Activated B cell treated with CpG ODN at 0.5 μM for 24 hours (primary cell): ENCODE measurements around the gene ADAMTS15. TPM values are rescaled to one million over a fixed set of nuclear protein-coding genes. Genes with fewer than 3 reads are reported as not detected.

ENCODE experiments used
- ATAC-seq: fragments of 200-7000 bp; cut with Tn5 transposase; one replicate; pipeline ENCODE4 v1.10.0; 2021; ENCODE audit warnings: low read depth, mild to moderate bottlenecking, moderate library complexity
- CTCF ChIA-PET: fragments of 350-600 bp; sonication (Branson Sonifier 250); formaldehyde crosslinking; loops from one replicate; lab custom pipeline; 2021; ENCODE audit warnings: antibody characterized with exemption; lab: Charles Lee
- POLR2A ChIA-PET: fragments of 350-600 bp; sonication (Branson Sonifier 250); formaldehyde crosslinking; loops from one replicate; lab custom pipeline; 2021; ENCODE audit warnings: antibody characterized with exemption; lab: Charles Lee
- DNase-seq: peaks from one replicate; pipeline ENCODE4 v3.0.0; 2022
- H3K27ac Mint-ChIP-seq: one replicate; pipeline ENCODE4 v1.8.0; 2020; ENCODE audit warnings: mixed read lengths
- H3K27me3 Mint-ChIP-seq: one replicate; pipeline ENCODE4 v1.8.0; 2021; ENCODE audit warnings: mixed read lengths
- H3K36me3 Mint-ChIP-seq: one replicate; pipeline ENCODE4 v1.8.0; 2021; ENCODE audit warnings: low read depth, mixed read lengths
- H3K4me1 Mint-ChIP-seq: one replicate; pipeline ENCODE4 v1.8.0; 2021; ENCODE audit warnings: mixed read lengths
- H3K4me3 Mint-ChIP-seq: one replicate; pipeline ENCODE4 v1.8.0; 2020; ENCODE audit warnings: mild to moderate bottlenecking, mixed read lengths
- H3K9me3 Mint-ChIP-seq: one replicate; pipeline ENCODE4 v1.8.0; 2020; ENCODE audit warnings: mixed read lengths
- intact Hi-C: fragments of 100-400 bp; cut with micrococcal nuclease; formaldehyde crosslinking; loops from one replicate; pipeline ENCODE4 v1.15.1; 2024
- total RNA-seq: library from RNA; stranded (reverse); gene quantifications from 2 replicates; pipeline ENCODE4 v1.2.3, GENCODE V29; 2022
- TF ChIP-seq, protein P1 (sequence below): fragments of 200-600 bp; IDR thresholded peaks from one replicate; pipeline ENCODE4 v1.8.0; 2022; ENCODE audit warnings: antibody characterized with exemption, mild to moderate bottlenecking

Gene ADAMTS15
- total RNA-seq, 1 donor from 2014 or later: not detected

- POLR2A ChIA-PET: no interaction called here
- intact Hi-C loops: no loop called here
- Mint-ChIP-seq H3K4me1 (no peaks in the 10 kb centered on the region), H3K4me3 (no peak overlapping the region), H3K27me3 (peaks cover 3% of the 10 kb centered on the region), H3K9me3 (no peaks in the 10 kb centered on the region), H3K27ac (no peak overlapping the region), H3K36me3 (no peaks in the 10 kb centered on the region)
- TF ChIP-seq, protein P1, sequence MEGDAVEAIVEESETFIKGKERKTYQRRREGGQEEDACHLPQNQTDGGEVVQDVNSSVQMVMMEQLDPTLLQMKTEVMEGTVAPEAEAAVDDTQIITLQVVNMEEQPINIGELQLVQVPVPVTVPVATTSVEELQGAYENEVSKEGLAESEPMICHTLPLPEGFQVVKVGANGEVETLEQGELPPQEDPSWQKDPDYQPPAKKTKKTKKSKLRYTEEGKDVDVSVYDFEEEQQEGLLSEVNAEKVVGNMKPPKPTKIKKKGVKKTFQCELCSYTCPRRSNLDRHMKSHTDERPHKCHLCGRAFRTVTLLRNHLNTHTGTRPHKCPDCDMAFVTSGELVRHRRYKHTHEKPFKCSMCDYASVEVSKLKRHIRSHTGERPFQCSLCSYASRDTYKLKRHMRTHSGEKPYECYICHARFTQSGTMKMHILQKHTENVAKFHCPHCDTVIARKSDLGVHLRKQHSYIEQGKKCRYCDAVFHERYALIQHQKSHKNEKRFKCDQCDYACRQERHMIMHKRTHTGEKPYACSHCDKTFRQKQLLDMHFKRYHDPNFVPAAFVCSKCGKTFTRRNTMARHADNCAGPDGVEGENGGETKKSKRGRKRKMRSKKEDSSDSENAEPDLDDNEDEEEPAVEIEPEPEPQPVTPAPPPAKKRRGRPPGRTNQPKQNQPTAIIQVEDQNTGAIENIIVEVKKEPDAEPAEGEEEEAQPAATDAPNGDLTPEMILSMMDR: no peak
- CTCF ChIA-PET: no interaction called here
- ATAC-seq (no peak), DNase-seq (no peak)
Observed at GRCh38 chr11:130518164-130518680, 69.8 kb downstream of the ADAMTS15 start.

- CTCF ChIA-PET: no interaction called here
- intact Hi-C loops: no loop called here
- Mint-ChIP-seq H3K9me3 (no peaks in the 10 kb centered on the region), H3K27me3 (peaks cover 6% of the 10 kb centered on the region), H3K27ac (no peak overlapping the region), H3K36me3 (no peaks in the 10 kb centered on the region), H3K4me1 (no peaks in the 10 kb centered on the region), H3K4me3 (no peak overlapping the region)
- TF ChIP-seq, protein P1: no peak
- ATAC-seq (no peak), DNase-seq (no peak)
- POLR2A ChIA-PET: no interaction called here
Observed at GRCh38 chr11:130519128-130519932, 70.9 kb downstream of the ADAMTS15 start.

GRCh38 chr11:130520271-130520671 is 71.8 kb downstream of the ADAMTS15 start:
- no peak for DNase-seq
- Mint-ChIP-seq H3K27ac (no peak overlapping the region), H3K9me3 (no peaks in the 10 kb centered on the region), H3K27me3 (peaks cover 6% of the 10 kb centered on the region), H3K4me1 (no peaks in the 10 kb centered on the region), H3K4me3 (no peak overlapping the region), H3K36me3 (no peaks in the 10 kb centered on the region)
- ChIA-PET POLR2A (no interaction called here), CTCF (no interaction called here)
- TF ChIP-seq, protein P1: no peak
- intact Hi-C loops: no loop called here
- ATAC-seq: no peak

GRCh38 chr11:130522284-130522961 is 74.0 kb downstream of the ADAMTS15 start:
- no peak overlapping the region for H3K27ac Mint-ChIP-seq
- no peaks in the 10 kb centered on the region for H3K9me3 Mint-ChIP-seq
- ChIA-PET POLR2A (no interaction called here), CTCF (no interaction called here)
- DNase-seq: no peak
- H3K36me3 Mint-ChIP-seq: no peaks in the 10 kb centered on the region
- peaks cover 6% of the 10 kb centered on the region for H3K27me3 Mint-ChIP-seq
- H3K4me3 Mint-ChIP-seq: no peak overlapping the region
- intact Hi-C loops: no loop called here
- no peak for ATAC-seq
- H3K4me1 Mint-ChIP-seq: no peaks in the 10 kb centered on the region
- TF ChIP-seq, protein P1: no peak

GRCh38 chr11:130523166-130523565 is 74.7 kb downstream of the ADAMTS15 start:
- ChIA-PET POLR2A (no interaction called here), CTCF (no interaction called here)
- DNase-seq (no peak), ATAC-seq (no peak)
- no peak overlapping the region for H3K4me3 Mint-ChIP-seq
- H3K9me3 Mint-ChIP-seq: no peaks in the 10 kb centered on the region
- H3K27ac Mint-ChIP-seq: no peak overlapping the region
- no peaks in the 10 kb centered on the region for H3K36me3 Mint-ChIP-seq
- H3K27me3 Mint-ChIP-seq: peaks cover 6% of the 10 kb centered on the region
- no peaks in the 10 kb centered on the region for H3K4me1 Mint-ChIP-seq
- TF ChIP-seq, protein P1: no peak
- intact Hi-C loops: no loop called here
